Ectodermal cell (in vitro differentiated cells): ENCODE results near the gene RTL10.

Source experiments
- H3K27ac ChIP-seq: 2 replicates; pipeline ENCODE4 v1.7.0; 2013; ENCODE audit warnings: mild to moderate bottlenecking, low read depth, low read length; ENCODE audit not compliant: insufficient read depth, poor library complexity, severe bottlenecking
- H3K27me3 ChIP-seq: 2 replicates; pipeline ENCODE4 v1.7.0; 2013; ENCODE audit warnings: mild to moderate bottlenecking, low read length; ENCODE audit not compliant: insufficient read depth, control insufficient read depth, poor library complexity, severe bottlenecking
- H3K36me3 ChIP-seq: one replicate; pipeline ENCODE4 v1.7.0; 2013; ENCODE audit warnings: low read length; ENCODE audit not compliant: control insufficient read depth, insufficient read depth
- H3K4me1 ChIP-seq: one replicate; pipeline ENCODE4 v1.7.0; 2013; ENCODE audit warnings: low read length; ENCODE audit not compliant: control insufficient read depth, insufficient read depth
- H3K4me3 ChIP-seq: 2 replicates; pipeline ENCODE4 v1.7.0; 2013; ENCODE audit warnings: low read depth, low read length, control low read depth; ENCODE audit not compliant: insufficient read depth
- H3K9me3 ChIP-seq: 2 replicates; pipeline ENCODE4 v1.7.0; 2013; ENCODE audit warnings: mild to moderate bottlenecking, low read length, moderate library complexity; ENCODE audit not compliant: control insufficient read depth
- WGBS, 2 experiments: methylation state at CpG; one replicate each; pipeline ENCODE4 v1.1.7; 2013; ENCODE audit warnings: missing lambda C conversion rate in 2 of 2; 5-methylcytosine and 5-hydroxymethylcytosine counted together

RTL10 gene

GRCh38 chr22:19880786-19881569 is 26.3 kb upstream of the RTL10 start:
- Histone ChIP-seq H3K9me3 (no peaks in the 10 kb centered on the region), H3K36me3 (no peaks in the 10 kb centered on the region), H3K27ac (peak overlapping the region; percentile 92), H3K4me3 (no peak overlapping the region), H3K4me1 (peaks cover 43% of the 10 kb centered on the region), H3K27me3 (no peaks in the 10 kb centered on the region)
- WGBS, 2 experiments = 23 to 25% methylated on average over 27 of the region's 27 CpGs

GRCh38 chr22:19879992-19880785 is 25.5 kb upstream of the RTL10 start:
- Histone ChIP-seq H3K27me3 (no peaks in the 10 kb centered on the region), H3K9me3 (no peaks in the 10 kb centered on the region), H3K36me3 (no peaks in the 10 kb centered on the region), H3K27ac (peak overlapping the region; percentile 86), H3K4me3 (peak overlapping the region; percentile 6), H3K4me1 (peaks cover 46% of the 10 kb centered on the region)
- WGBS, 2 experiments = 90 to 91% methylated on average over 34 of the region's 34 CpGs

GRCh38 chr22:19879643-19879991 is 24.9 kb upstream of the RTL10 start:
- WGBS, 2 experiments = 79 to 84% methylated on average over 4 of the region's 4 CpGs
- no peak overlapping the region for H3K27ac ChIP-seq
- no peaks in the 10 kb centered on the region for H3K9me3 ChIP-seq
- no peak overlapping the region for H3K4me3 ChIP-seq
- peaks cover 52% of the 10 kb centered on the region for H3K4me1 ChIP-seq
- H3K36me3 ChIP-seq = no peaks in the 10 kb centered on the region
- H3K27me3 ChIP-seq = no peaks in the 10 kb centered on the region

GRCh38 chr22:19879246-19879570 is 24.5 kb upstream of the RTL10 start:
- Histone ChIP-seq H3K4me3 (no peak overlapping the region), H3K9me3 (no peaks in the 10 kb centered on the region), H3K36me3 (no peaks in the 10 kb centered on the region), H3K27me3 (no peaks in the 10 kb centered on the region), H3K27ac (no peak overlapping the region), H3K4me1 (peaks cover 56% of the 10 kb centered on the region)
- WGBS, 2 experiments = 93 to 95% methylated on average over 13 of the region's 13 CpGs

GRCh38 chr22:19878461-19879245 is 24.0 kb upstream of the RTL10 start:
- H3K27ac ChIP-seq = no peak overlapping the region
- peaks cover 61% of the 10 kb centered on the region for H3K4me1 ChIP-seq
- 93 to 95% methylated on average over 16 of the region's 16 CpGs for WGBS, 2 experiments
- H3K27me3 ChIP-seq = no peaks in the 10 kb centered on the region
- H3K36me3 ChIP-seq = no peaks in the 10 kb centered on the region
- H3K4me3 ChIP-seq = no peak overlapping the region
- no peaks in the 10 kb centered on the region for H3K9me3 ChIP-seq

- Histone ChIP-seq H3K4me1 (peaks cover 59% of the 10 kb centered on the region), H3K27me3 (no peaks in the 10 kb centered on the region)
- 93 to 94% methylated on average over 20 of the region's 20 CpGs for WGBS, 2 experiments
Observed at GRCh38 chr22:19877626-19878339, 23.1 kb upstream of the RTL10 start.

GRCh38 chr22:19876941-19877625 is 22.4 kb upstream of the RTL10 start:
- Histone ChIP-seq H3K4me1 (peaks cover 52% of the 10 kb centered on the region), H3K27me3 (no peaks in the 10 kb centered on the region), H3K27ac (no peak overlapping the region), H3K36me3 (no peaks in the 10 kb centered on the region), H3K4me3 (no peak overlapping the region), H3K9me3 (no peaks in the 10 kb centered on the region)
- 93 to 95% methylated on average over 18 of the region's 18 CpGs for WGBS, 2 experiments

More at GRCh38 chr22:19877626-19878339, 23.1 kb upstream of the RTL10 start:
- Histone ChIP-seq H3K36me3 (no peaks in the 10 kb centered on the region), H3K9me3 (no peaks in the 10 kb centered on the region), H3K27ac (no peak overlapping the region), H3K4me3 (no peak overlapping the region)

GRCh38 chr22:19876314-19876940 is 21.8 kb upstream of the RTL10 start:
- no peak overlapping the region for H3K4me3 ChIP-seq
- H3K36me3 ChIP-seq = no peaks in the 10 kb centered on the region
- H3K27me3 ChIP-seq = no peaks in the 10 kb centered on the region
- no peak overlapping the region for H3K27ac ChIP-seq
- 94 to 95% methylated on average over 21 of the region's 21 CpGs for WGBS, 2 experiments
- no peaks in the 10 kb centered on the region for H3K9me3 ChIP-seq
- peaks cover 45% of the 10 kb centered on the region for H3K4me1 ChIP-seq
